Naive thymus-derived CD4-positive, alpha-beta T cell (primary cell): ENCODE results near the gene XPC. TPM values are rescaled to one million over a fixed set of nuclear protein-coding genes. Genes with fewer than 3 reads are reported as not detected.
"Not testable (repeated sequence)": the region's sequence is repeated elsewhere in the genome, so short reads cannot be mapped to it uniquely, and the experiment has no call there.

Source experiments
- ATAC-seq: fragments of 150-1000 bp; cut with Tn5 transposase; 2 replicates; pipeline ENCODE4 v1.10.0; 2021; ENCODE audit warnings: mild to moderate bottlenecking, moderate library complexity
- CTCF ChIA-PET: fragments of 350-600 bp; sonication (Branson Sonifier 250); formaldehyde crosslinking; loops from one replicate; lab custom pipeline; 2021; ENCODE audit warnings: antibody characterized with exemption; lab: Charles Lee
- POLR2A ChIA-PET: fragments of 350-600 bp; sonication (Branson Sonifier 250); formaldehyde crosslinking; loops from one replicate; lab custom pipeline; 2021; ENCODE audit warnings: antibody characterized with exemption, inconsistent platforms; lab: Charles Lee
- DNase-seq, 9 donors: peaks; one replicate each; pipeline versions ENCODE4 v3.0.0 to v3.0.0-alpha.2; 2020 to 2022; ENCODE audit warnings: mixed read lengths in 1 of 9
- H3K27ac ChIP-seq: one replicate; pipeline ENCODE4 v1.7.0; 2013; ENCODE audit warnings: mild to moderate bottlenecking, low read depth, low read length, moderate library complexity
- H3K27me3 ChIP-seq, 2 donors: one replicate each; pipeline ENCODE4 v1.7.0; 2013; ENCODE audit warnings: low read length in 2 of 2, mild to moderate bottlenecking in 2 of 2, moderate library complexity in 2 of 2; ENCODE audit not compliant: control insufficient read depth in 2 of 2, insufficient read depth in 2 of 2
- H3K36me3 ChIP-seq, 3 experiments: 1 replicate in 2 of 3; 2 replicates in 1 of 3; pipeline ENCODE4 v1.7.0; 2013; ENCODE audit warnings: low read length in 3 of 3, mild to moderate bottlenecking in 3 of 3, moderate library complexity in 1 of 3; ENCODE audit not compliant: insufficient read depth in 3 of 3, control insufficient read depth in 2 of 3
- H3K4me1 ChIP-seq, 2 donors: one replicate each; pipeline ENCODE4 v1.7.0; 2013; ENCODE audit warnings: low read length in 2 of 2, mild to moderate bottlenecking in 2 of 2, moderate library complexity in 1 of 2; ENCODE audit not compliant: control insufficient read depth in 2 of 2, insufficient read depth in 2 of 2
- H3K4me3 ChIP-seq: 2 replicates; pipeline ENCODE4 v1.7.0; 2013; ENCODE audit warnings: mild to moderate bottlenecking, low read length
- H3K9me3 ChIP-seq, 3 experiments: 1 replicate in 2 of 3; 2 replicates in 1 of 3; pipeline ENCODE4 v1.7.0; 2013; ENCODE audit warnings: low read length in 3 of 3; ENCODE audit not compliant: control insufficient read depth in 2 of 3
- H3K27ac Mint-ChIP-seq, 9 donors: one replicate each; pipeline ENCODE4 v1.8.0; 2020 to 2022; ENCODE audit warnings: mixed read lengths in 9 of 9, mild to moderate bottlenecking in 8 of 9, moderate library complexity in 5 of 9, inconsistent platforms in 2 of 9
- H3K27me3 Mint-ChIP-seq, 5 donors: one replicate each; pipeline ENCODE4 v1.8.0; 2021 to 2022; ENCODE audit warnings: mixed read lengths in 5 of 5, mild to moderate bottlenecking in 1 of 5
- H3K36me3 Mint-ChIP-seq, 5 donors: one replicate each; pipeline ENCODE4 v1.8.0; 2020 to 2022; ENCODE audit warnings: mixed read lengths in 5 of 5, mild to moderate bottlenecking in 3 of 5, inconsistent platforms in 1 of 5
- H3K4me1 Mint-ChIP-seq, 7 donors: one replicate each; pipeline ENCODE4 v1.8.0; 2020 to 2022; ENCODE audit warnings: mixed read lengths in 7 of 7, mild to moderate bottlenecking in 3 of 7, inconsistent platforms in 1 of 7
- H3K4me3 Mint-ChIP-seq, 10 donors: one replicate each; pipeline ENCODE4 v1.8.0; 2020 to 2022; ENCODE audit warnings: mild to moderate bottlenecking in 10 of 10, mixed read lengths in 10 of 10, moderate library complexity in 6 of 10, inconsistent platforms in 2 of 10
- H3K9me3 Mint-ChIP-seq, 11 donors: one replicate each; pipeline ENCODE4 v1.8.0; 2020 to 2022; ENCODE audit warnings: mixed read lengths in 11 of 11, mild to moderate bottlenecking in 4 of 11, inconsistent platforms in 1 of 11, moderate library complexity in 1 of 11
- intact Hi-C, 2 donors: fragments of 100-400 bp; cut with micrococcal nuclease; formaldehyde crosslinking; loops; one replicate each; pipeline ENCODE4 v1.15.1; 2023
- polyA plus RNA-seq, 2 donors: library from polyadenylated mRNA; unstranded; fragments of 300-500 nt; fragmentation: Illumina TruSeq; gene quantifications; one replicate each; pipeline ENCODE4 v1.2.3, GENCODE V29; 2021
- total RNA-seq, 6 experiments: library from RNA in 5 of 6; stranded (reverse) in 5 of 6; gene quantifications; 1 replicate in 5 of 6; 2 replicates in 1 of 6; pipeline ENCODE4 v1.2.3 and lab custom pipeline; 2021 to 2026

The XPC gene
- total and polyA plus RNA-seq, 7 experiments from 2014 or later: 50.0 to 94.8 (median 57.7) TPM

GRCh38 chr3:14109821-14110220 lies 68.6 kb downstream of the XPC start:
- H3K27me3 Mint-ChIP-seq, intact Hi-C loops, H3K4me1 Mint-ChIP-seq, ATAC-seq, H3K9me3 Mint-ChIP-seq, H3K4me3 ChIP-seq, H3K4me3 Mint-ChIP-seq, DNase-seq, H3K27ac Mint-ChIP-seq, H3K27me3 ChIP-seq, H3K27ac ChIP-seq, H3K9me3 ChIP-seq, H3K4me1 ChIP-seq: not testable (repeated sequence)
- POLR2A ChIA-PET: interaction anchor here (1.3 kb wide), 1 partner anchor 14 kb away, joined by 5 read pairs; the partner anchor contains the start of gene CHCHD4
- peaks cover 10 to 40% (median 19%) of the 10 kb centered on the region in 5 donors for H3K36me3 Mint-ChIP-seq
- peaks cover 0 to 34% (median 7%) of the 10 kb centered on the region in 3 experiments for H3K36me3 ChIP-seq
- CTCF ChIA-PET: interaction anchor here (0.6 kb wide), 1 partner anchor 303 kb away, joined by 3 read pairs; no protein-coding TSS in a partner anchor

- Histone ChIP-seq H3K27ac (no peak overlapping the region), H3K9me3 (peaks cover 0 to 5% (median 0%) of the 10 kb centered on the region in 3 experiments), H3K36me3 (no peaks in the 10 kb centered on the region), H3K4me1 (no peaks in the 10 kb centered on the region), H3K27me3 (no peaks in the 10 kb centered on the region), H3K4me3 (no peak overlapping the region)
- H3K4me3 Mint-ChIP-seq: no peak overlapping the region
- ChIA-PET POLR2A (no interaction called here), CTCF (no interaction called here)
- peaks cover 17 to 37% (median 33%) of the 10 kb centered on the region in 5 donors for H3K27me3 Mint-ChIP-seq
- ATAC-seq (no peak), DNase-seq (no peak)
- H3K36me3 Mint-ChIP-seq: peaks cover 0 to 2% (median 0%) of the 10 kb centered on the region in 5 donors
- H3K9me3 Mint-ChIP-seq: peaks cover 0 to 16% (median 4%) of the 10 kb centered on the region in 11 donors
- no peak overlapping the region for H3K27ac Mint-ChIP-seq
- intact Hi-C loops: no loop called here
- no peaks in the 10 kb centered on the region for H3K4me1 Mint-ChIP-seq
These were observed 80.6 kb downstream of the XPC start for GRCh38 chr3:14097616-14098391.

DNA sequence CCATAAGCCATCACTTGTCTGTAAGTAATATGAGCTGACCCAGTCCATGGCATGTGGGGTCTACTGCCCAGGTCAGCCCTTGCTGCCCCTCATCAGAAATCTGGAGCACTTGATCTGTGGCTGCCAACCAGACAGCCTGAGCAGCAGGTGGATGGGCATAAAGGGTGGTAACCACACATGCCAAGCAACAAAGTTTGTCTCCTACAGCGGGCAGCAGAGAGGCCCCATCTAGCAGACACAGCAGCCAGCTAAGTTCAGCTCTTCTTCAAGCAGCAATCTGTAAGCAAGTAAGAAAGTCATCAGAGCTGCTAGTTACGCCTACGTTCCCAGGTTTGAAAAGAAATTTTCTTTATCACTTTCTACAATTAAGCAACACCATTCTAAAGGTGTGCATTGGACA lies 81.7 kb downstream of the XPC start:
- POLR2A ChIA-PET: no interaction called here
- Mint-ChIP-seq H3K36me3 (peaks cover 0 to 2% (median 0%) of the 10 kb centered on the region in 5 donors), H3K27ac (no peak overlapping the region), H3K4me3 (no peak overlapping the region), H3K4me1 (no peaks in the 10 kb centered on the region), H3K27me3 (peaks cover 17 to 37% (median 30%) of the 10 kb centered on the region in 5 donors), H3K9me3 (peaks cover 0 to 16% (median 4%) of the 10 kb centered on the region in 11 donors)
- intact Hi-C loops: no loop called here
- no peak for ATAC-seq
- Histone ChIP-seq H3K27me3 (no peaks in the 10 kb centered on the region), H3K9me3 (peaks cover 0 to 5% (median 0%) of the 10 kb centered on the region in 3 experiments), H3K4me3 (no peak overlapping the region), H3K36me3 (no peaks in the 10 kb centered on the region), H3K4me1 (no peaks in the 10 kb centered on the region), H3K27ac (no peak overlapping the region)
- DNase-seq: no peak
- CTCF ChIA-PET: no interaction called here

Other genes with a start within 250 kb of the XPC start
- 10 to 100 TPM in 1 of 5 experiments, 1 to 10 TPM in 4; 3.3 to 14.1 (median 8.4) TPM for gene CHCHD4, start 53.7 kb downstream of the XPC start, total RNA-seq
- 10 to 100 TPM in 1 of 2 donors, 1 to 10 TPM in 1; 9.8 to 12.6 TPM for gene CHCHD4, start 53.7 kb downstream of the XPC start, polyA plus RNA-seq
- 10 to 100 TPM; 30.1 to 54.8 (median 46.5) TPM for gene TMEM43, start 53.5 kb downstream of the XPC start, total RNA-seq
- 10 to 100 TPM; 55.6 to 55.8 TPM for gene TMEM43, start 53.5 kb downstream of the XPC start, polyA plus RNA-seq
- 10 to 100 TPM in 1 of 5 experiments, 1 to 10 TPM in 4; 6.0 to 14.1 (median 8.0) TPM for gene LSM3, start 216 bp upstream of the XPC start, total RNA-seq
- 10 to 100 TPM; 10.5 to 26.2 TPM for gene LSM3, start 216 bp upstream of the XPC start, polyA plus RNA-seq
- gene SLC6A6, start 224.0 kb upstream of the XPC start, total RNA-seq: 10 to 100 TPM; 34.5 to 87.5 (median 35.6) TPM
- gene SLC6A6, start 224.0 kb upstream of the XPC start, polyA plus RNA-seq: 1 to 10 TPM; 3.0 to 3.2 TPM